GM12878 (cell line): ENCODE results near the gene CYP27A1.

Experiments used
- CBX3 ChIP-seq: fragments of 200-600 bp; sonication (generic); IDR thresholded peaks from 2 replicates; pipeline ENCODE4 v1.6.1; 2016; ENCODE audit warnings: low read depth, borderline replicate concordance
- CREB1 ChIP-seq: IDR thresholded peaks from 2 replicates; pipeline ENCODE4 v1.6.1; 2012; ENCODE audit warnings: low read depth, mild to moderate bottlenecking, inconsistent platforms
- CTCF ChIP-seq, 3 experiments: IDR thresholded peaks in 2 of 3; conservative IDR thresholded peaks in 1 of 3; 2 replicates each; pipeline ENCODE4 v1.5.1; 2011; ENCODE audit warnings: low read depth in 3 of 3, low read length in 3 of 3, mild to moderate bottlenecking in 3 of 3, control low read depth in 2 of 3, moderate library complexity in 2 of 3, inconsistent platforms in 1 of 3, mixed read lengths in 1 of 3; ENCODE audit not compliant: control insufficient read depth in 2 of 3, insufficient read depth in 1 of 3; ENCODE audit errors: extremely low read depth in 1 of 3
- KAT2A ChIP-seq: conservative IDR thresholded peaks from 2 replicates; pipeline ENCODE4 v1.6.1; 2011; ENCODE audit warnings: low read depth, low read length; ENCODE audit not compliant: control insufficient read depth
- MAX ChIP-seq: IDR thresholded peaks from 2 replicates; pipeline ENCODE4 v1.6.1; 2012; ENCODE audit warnings: low read depth, low read length, improper control_type of control experiment
- NFYB ChIP-seq: IDR thresholded peaks from 2 replicates; pipeline ENCODE4 v1.6.1; 2011; ENCODE audit warnings: low read depth, mild to moderate bottlenecking, low read length, improper control_type of control experiment, moderate library complexity; ENCODE audit not compliant: insufficient read depth
- NR2F1 ChIP-seq: fragments of 450-650 bp; conservative IDR thresholded peaks from 2 replicates; pipeline ENCODE4 v1.6.1; 2017; ENCODE audit warnings: mild to moderate bottlenecking
- PAX8 ChIP-seq: fragments of 450-650 bp; IDR thresholded peaks from 2 replicates; pipeline ENCODE4 v1.6.1; 2017; ENCODE audit warnings: mild to moderate bottlenecking, moderate library complexity
- POLR2A ChIP-seq: IDR thresholded peaks from 2 replicates; pipeline ENCODE4 v1.6.1; 2011; ENCODE audit warnings: low read depth, mild to moderate bottlenecking, low read length
- POLR2AphosphoS5 ChIP-seq: IDR thresholded peaks from 2 replicates; pipeline ENCODE4 v1.6.1; 2011; ENCODE audit warnings: mild to moderate bottlenecking, low read length, inconsistent platforms
- REST ChIP-seq: IDR thresholded peaks from 2 replicates; pipeline ENCODE4 v1.6.1; 2012; ENCODE audit warnings: mild to moderate bottlenecking, low read depth, low read length
- YBX1 ChIP-seq: fragments of 450-650 bp; IDR thresholded peaks from 2 replicates; pipeline ENCODE4 v1.6.1; 2016; ENCODE audit warnings: antibody characterized with exemption

GRCh38 chr2:218811382-218811781, 29.4 kb downstream of the CYP27A1 start:
- no peak for TF ChIP-seq NR2F1
- no peak for TF ChIP-seq CTCF (IDR thresholded peaks at IDR 0.05 in 2 of 3, conservative IDR thresholded peaks at IDR 0.05 in 1 of 3; ENCODE audit: control insufficient read depth in 2 of 3, extremely low read depth in 1 of 3, insufficient read depth in 1 of 3, low read depth in 3 of 3, low read length in 3 of 3)
- TF ChIP-seq CBX3 = no peak
- no peak for TF ChIP-seq YBX1
- no peak for TF ChIP-seq CREB1
- TF ChIP-seq MAX = no peak
- TF ChIP-seq NFYB = no peak
- no peak for TF ChIP-seq KAT2A
- no peak for TF ChIP-seq REST
- TF ChIP-seq PAX8 = no peak
- TF ChIP-seq POLR2AphosphoS5 = no peak
- TF ChIP-seq POLR2A = no peak
